ENCODE results near the gene STRIT1.
"Not testable (repeated sequence)": the region's sequence is repeated elsewhere in the genome, so short reads cannot be mapped to it uniquely, and the experiment has no call there.

The STRIT1 gene

GRCh38 chr3:155312781-155313180, 19.3 kb upstream of the STRIT1 start:
- no peak for DNase-seq

DNA sequence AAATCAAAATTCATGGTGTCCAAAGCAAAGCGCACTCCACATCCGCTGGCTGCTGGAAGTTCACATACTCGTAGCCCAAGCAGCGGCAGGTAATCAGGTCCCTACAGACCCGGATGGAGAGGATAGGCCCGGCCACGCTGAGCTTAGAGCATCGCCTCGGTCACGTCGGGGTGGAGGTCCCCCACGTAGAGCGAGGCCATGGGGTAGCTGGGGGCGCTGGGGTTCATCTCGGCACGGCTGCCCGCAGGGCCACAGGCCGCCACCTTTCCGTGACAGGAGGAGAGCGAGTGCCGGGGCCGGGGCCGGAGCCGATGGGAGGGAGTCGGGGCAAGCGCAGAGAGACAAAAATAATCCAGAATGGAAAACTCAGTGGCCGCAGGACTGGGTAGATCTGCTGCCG, 16.1 kb upstream of the STRIT1 start:
- no peak for DNase-seq

GRCh38 chr3:155308831-155309230, 15.3 kb upstream of the STRIT1 start:
- peak; percentile 9 to 13 for DNase-seq

GRCh38 chr3:155307183-155307582, 13.7 kb upstream of the STRIT1 start:
- DNase-seq: no peak

DNA sequence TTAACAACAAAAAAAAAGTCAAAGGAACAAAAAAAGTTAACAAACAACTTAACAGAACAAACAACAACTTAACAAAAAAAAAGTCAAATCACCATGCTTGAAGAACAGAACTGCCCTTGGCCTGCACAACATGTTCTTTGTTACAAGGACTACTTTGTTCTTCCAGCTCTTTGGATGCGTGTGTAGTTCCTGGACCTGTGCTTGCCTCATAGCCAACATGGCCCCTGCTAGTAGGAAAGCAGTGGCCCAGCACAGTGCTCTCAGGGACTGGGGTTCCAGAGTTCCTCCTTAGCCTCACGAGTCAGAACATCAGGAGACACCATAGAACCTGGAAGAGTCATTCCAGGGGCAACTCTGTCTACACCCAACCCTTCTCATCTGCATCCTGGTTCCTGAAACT, 10.9 kb upstream of the STRIT1 start:
- no peak for DNase-seq

DNA sequence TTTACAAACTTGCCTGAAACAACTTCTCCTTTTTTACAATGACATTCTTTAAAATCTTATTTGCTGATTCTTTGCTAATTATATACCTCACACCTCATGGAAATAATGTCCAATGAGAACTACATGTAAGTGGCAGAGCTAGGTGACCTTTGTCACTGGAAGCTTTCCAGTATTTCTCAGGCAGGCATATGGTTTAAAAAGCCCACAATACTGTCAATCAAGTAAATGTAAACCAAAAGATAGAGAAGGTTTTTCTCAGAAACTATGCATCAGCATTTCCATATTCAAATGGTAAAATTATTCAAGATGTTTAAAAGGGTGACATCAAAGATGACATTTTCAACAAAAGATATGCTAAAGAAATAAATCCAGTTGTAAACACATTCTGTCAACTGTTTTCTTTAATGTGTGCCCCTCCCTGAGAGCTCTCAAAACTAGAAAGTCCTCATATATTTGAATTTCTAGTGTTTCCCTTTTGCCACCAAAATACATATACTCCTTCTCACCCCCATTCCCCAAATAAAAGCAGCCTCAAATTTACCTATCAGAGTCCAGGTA, 10.1 kb upstream of the STRIT1 start:
- DNase-seq: no peak

DNA sequence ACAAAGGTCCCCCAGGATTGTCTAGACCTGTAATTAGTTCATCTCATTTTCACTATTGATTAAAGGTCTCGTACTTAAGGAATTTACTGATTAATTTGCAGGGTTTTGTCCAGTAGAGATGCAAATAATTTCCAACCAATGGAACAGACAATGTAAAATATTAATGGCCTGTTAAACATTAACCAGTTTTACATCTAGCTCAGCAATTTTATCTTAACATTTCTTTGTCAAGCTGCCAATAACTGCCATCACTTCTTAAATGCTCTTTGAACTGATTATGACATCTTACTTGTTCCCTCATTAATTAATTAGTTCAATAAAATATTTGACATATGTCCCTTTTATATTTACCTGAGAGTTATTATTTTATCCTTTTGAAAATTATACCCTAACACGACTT, 9.4 kb upstream of the STRIT1 start:
- DNase-seq: no peak

- no peak for DNase-seq
Measured at GRCh38 chr3:155302481-155302880, 9.0 kb upstream of the STRIT1 start.

DNA sequence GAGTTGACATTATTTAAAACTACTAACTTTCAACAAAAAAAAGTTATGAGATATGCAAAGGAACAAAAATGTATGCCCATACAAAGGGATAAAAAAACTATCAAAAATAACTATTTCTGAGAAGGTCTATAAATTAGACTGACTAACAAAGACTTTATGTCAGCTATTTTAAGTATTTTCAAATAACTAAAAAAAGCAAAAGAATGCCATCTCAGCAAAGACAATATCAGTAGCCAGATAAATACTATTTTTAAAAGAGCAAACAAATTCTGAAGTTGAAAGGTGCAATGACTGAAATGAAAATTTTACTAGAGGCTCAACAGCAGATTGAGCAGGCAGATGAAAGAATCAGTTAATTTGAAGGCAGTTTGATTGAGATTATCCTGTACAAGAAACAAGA, 3.6 kb upstream of the STRIT1 start:
- DNase-seq: no peak

DNA sequence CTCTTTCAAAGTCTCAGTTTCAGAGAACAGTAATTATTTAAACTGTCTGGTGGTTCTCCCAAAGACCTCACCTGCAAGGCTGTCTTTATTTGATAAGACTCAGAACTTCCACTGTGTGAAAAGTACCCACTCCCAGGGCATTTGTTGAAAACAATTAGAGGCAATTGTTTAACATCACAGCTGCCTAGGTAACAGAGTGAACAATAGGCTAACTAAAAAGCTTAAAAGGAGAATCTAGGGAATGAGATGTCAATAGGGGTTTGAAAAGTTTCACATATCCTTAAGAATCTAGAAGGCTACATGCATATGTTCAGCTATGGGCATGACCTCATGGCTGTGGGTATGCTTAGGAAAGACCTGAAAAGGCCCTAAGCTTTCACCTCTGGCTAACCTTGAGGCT, 2.9 kb upstream of the STRIT1 start:
- no peak for DNase-seq

GRCh38 chr3:155292693-155293092, 790 bp downstream of the STRIT1 start:
- DNase-seq: no peak

- no peak for DNase-seq
Measured at GRCh38 chr3:155292133-155292532, 1.4 kb downstream of the STRIT1 start.

- DNase-seq: no peak
Measured at GRCh38 chr3:155286736-155287135, 6.7 kb downstream of the STRIT1 start.

DNA sequence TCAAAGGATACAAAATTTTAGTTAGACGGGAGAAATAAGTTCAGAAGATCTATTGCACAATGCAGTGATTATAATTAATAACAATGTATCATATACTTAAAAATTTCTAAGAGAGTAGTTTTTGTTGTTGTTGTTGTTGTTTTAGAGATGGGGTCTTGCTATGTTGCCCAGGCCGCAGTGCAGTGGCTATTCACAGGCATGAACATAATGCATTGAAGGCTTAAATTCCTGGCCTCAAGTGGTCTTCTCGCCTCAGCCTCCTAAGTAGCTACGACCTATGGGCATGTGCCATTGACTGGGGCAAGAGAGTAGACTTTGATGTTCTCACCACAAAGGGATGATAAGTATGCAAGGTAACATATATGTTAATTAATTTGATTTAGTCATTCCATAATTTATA, 7.5 kb downstream of the STRIT1 start:
- no peak for DNase-seq

- DNase-seq: no peak
Measured at GRCh38 chr3:155283092-155284056, 10.1 kb downstream of the STRIT1 start.

DNA sequence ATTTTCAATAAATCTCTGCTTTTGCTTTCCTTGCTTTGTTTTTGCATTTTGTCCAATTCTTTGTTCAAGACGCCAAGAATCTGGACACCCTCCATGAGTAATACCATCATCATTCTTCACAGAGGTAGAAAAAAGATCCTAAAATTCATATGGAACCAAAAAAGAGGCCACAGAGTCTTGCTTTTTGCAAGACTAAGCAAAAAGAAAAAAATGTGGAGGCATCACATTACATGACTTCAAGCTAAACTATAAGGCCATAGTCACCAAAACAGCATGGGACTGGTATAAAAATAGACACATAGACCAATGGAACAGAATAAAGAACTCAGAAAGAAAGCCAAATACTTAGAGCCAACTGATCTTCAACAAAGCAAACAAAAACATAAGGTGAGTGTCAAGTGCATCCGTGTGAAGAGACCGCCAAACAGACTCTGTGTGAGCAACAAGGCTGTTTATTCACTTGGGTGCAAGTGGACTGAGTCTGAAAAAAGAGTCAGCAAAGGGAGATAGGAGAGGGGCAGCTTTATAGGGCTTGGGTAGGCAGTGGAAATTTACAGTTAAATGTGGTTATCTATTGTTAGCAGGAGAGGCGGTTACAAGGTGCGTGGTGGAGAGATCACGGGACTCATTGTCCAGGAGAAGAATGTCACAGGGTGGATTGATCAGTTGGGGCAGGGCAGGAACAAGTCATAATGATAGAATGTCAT, 10.9 kb downstream of the STRIT1 start:
- no peak for DNase-seq

- DNase-seq: no peak
Measured at GRCh38 chr3:155281912-155282311, 11.6 kb downstream of the STRIT1 start.

DNA sequence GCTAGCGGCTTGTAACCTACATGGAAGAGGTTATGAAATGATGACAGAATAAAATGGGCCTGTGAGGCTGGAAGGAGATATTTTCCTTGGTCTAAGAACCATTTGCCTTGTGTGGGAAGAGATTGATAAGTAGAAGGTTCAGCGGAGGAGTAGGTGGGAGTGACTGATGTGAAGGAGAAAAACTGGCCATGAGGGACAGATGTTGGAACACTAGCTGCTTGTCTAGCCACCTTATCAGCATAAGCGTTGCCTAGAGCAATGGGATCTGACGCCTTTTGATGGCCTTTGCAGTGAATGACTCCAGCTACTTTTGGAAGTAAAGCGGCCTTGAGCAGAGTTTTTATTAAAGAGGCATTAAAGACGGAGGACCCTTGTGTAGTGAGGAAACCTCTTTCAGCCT, 17.4 kb downstream of the STRIT1 start:
- DNase-seq: not testable (repeated sequence)

- DNase-seq: not testable (repeated sequence)
Measured at GRCh38 chr3:155275159-155275754, 18.2 kb downstream of the STRIT1 start.

DNA sequence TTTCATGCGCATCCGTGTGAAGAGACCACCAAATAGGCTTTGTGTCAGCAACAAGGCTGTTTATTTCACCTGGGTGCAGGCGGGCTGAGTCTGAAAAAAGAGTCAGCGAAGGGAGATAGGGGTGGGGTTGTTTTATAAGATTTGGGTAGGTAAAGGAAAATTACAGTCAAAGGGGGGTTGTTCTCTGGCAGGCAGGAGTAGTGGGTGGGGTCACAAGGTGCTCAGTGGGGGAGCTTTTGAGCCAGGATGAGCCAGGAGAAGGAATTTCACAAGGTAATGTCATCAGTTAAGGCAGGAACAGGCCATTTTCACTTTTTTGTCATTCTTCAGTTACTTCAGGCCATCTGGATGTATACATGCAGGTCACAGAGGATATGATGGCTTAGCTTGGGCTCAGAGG, 19.0 kb downstream of the STRIT1 start:
- DNase-seq: not testable (repeated sequence)

DNA sequence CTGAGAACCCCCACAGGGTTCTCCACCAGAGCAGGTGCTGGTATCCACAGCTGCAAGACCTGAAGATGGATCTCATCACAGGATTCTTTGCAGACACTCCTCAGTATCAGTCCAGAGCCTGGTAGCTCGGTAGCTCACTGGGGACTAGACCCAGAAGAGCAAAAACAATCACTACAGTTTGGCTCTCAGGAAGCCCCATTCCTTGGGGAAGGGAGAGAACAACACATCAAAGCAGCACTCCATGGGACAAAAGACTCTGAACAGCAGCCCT, 22.2 kb downstream of the STRIT1 start:
- no peak for DNase-seq

- DNase-seq: no peak
Measured at GRCh38 chr3:155270485-155271342, 22.8 kb downstream of the STRIT1 start.

GRCh38 chr3:155270063-155270462, 23.4 kb downstream of the STRIT1 start:
- DNase-seq: no peak
